Fibroblast of lung (primary cell): ENCODE measurements around the gene WWC2.

Experiments used
- EZH2 ChIP-seq: IDR thresholded peaks from 2 replicates; pipeline ENCODE4 v1.5.1; 2012; ENCODE audit warnings: low read length, control low read depth, mild to moderate bottlenecking; ENCODE audit errors: missing control alignments
- TF ChIP-seq, protein P1 (sequence below), 2 donors: IDR thresholded peaks in 1 of 2; conservative IDR thresholded peaks in 1 of 2; 1 replicate in 1 of 2; 2 replicates in 1 of 2; pipeline ENCODE4 v1.5.1; 2011 to 2012; ENCODE audit warnings: low read length in 2 of 2, control low read depth in 1 of 2, inconsistent platforms in 1 of 2, low read depth in 1 of 2, mild to moderate bottlenecking in 1 of 2

DNA sequence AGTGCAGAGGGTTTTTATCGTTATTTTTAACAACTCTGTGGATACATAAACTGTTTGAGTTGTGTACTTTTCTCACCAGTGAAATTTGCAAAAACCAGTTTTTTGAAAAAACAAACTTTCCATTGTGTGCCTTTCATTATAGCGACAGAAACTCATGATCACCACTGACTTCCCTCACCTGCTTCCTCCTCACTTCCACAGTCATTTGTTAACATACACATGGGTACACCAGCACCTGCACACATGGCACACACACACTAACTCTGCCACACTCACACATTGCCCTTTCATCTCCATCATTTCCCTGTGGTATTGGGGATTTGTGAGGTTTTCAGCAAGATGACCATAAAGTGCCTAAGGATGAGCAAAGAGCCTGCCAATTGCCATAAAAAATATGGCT, 200.4 kb downstream of the WWC2 start:
- TF ChIP-seq, protein P1, sequence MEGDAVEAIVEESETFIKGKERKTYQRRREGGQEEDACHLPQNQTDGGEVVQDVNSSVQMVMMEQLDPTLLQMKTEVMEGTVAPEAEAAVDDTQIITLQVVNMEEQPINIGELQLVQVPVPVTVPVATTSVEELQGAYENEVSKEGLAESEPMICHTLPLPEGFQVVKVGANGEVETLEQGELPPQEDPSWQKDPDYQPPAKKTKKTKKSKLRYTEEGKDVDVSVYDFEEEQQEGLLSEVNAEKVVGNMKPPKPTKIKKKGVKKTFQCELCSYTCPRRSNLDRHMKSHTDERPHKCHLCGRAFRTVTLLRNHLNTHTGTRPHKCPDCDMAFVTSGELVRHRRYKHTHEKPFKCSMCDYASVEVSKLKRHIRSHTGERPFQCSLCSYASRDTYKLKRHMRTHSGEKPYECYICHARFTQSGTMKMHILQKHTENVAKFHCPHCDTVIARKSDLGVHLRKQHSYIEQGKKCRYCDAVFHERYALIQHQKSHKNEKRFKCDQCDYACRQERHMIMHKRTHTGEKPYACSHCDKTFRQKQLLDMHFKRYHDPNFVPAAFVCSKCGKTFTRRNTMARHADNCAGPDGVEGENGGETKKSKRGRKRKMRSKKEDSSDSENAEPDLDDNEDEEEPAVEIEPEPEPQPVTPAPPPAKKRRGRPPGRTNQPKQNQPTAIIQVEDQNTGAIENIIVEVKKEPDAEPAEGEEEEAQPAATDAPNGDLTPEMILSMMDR (conservative IDR thresholded peaks at IDR 0.05 in 1 of 2, IDR thresholded peaks at IDR 0.05 in 1 of 2; ENCODE audit: low read depth in 1 of 2, low read length in 2 of 2), result no peak
- TF ChIP-seq EZH2, result no peak
